Measurements from ENCODE around the gene WRAP73.

GRCh38 chr1:3651930-3652547 is 2.1 kb upstream of the WRAP73 start, which contains the start of gene TP73:
- no peak for TF ChIP-seq POLR2AphosphoS5 (IDR thresholded peaks at IDR 0.05; ENCODE audit: insufficient read depth in 1 of 2, low read depth in 1 of 2)
- TF ChIP-seq CTCF (IDR thresholded peaks at IDR 0.05) = no peak
